Loucy (cell line): Measurements from ENCODE around the gene TNFSF13.

Experiments used
- H2AFZ ChIP-seq: fragments of 200-600 bp; sonication (generic); 2 replicates; pipeline ENCODE4 v1.6.0; 2016; ENCODE audit warnings: antibody characterized with exemption, mild to moderate bottlenecking, low read length, moderate library complexity
- H3F3A ChIP-seq: fragments of 200-600 bp; 2 replicates; pipeline ENCODE4 v1.6.0; 2016; ENCODE audit warnings: antibody characterized with exemption, low read depth, mild to moderate bottlenecking
- H3K27me3 ChIP-seq: fragments of 200-600 bp; sonication (generic); 2 replicates; pipeline ENCODE4 v1.6.1; 2014; ENCODE audit warnings: low read length, mild to moderate bottlenecking; ENCODE audit not compliant: insufficient read depth, poor library complexity, severe bottlenecking
- H3K36me3 ChIP-seq: fragments of 200-600 bp; sonication (generic); 2 replicates; pipeline ENCODE4 v1.6.1; 2016; ENCODE audit warnings: low read length; ENCODE audit not compliant: insufficient read depth
- H3K4me1 ChIP-seq: fragments of 200-600 bp; sonication (generic); 2 replicates; pipeline ENCODE4 v1.5.1; 2014; ENCODE audit warnings: low read length, mild to moderate bottlenecking; ENCODE audit not compliant: insufficient read depth, poor library complexity, severe bottlenecking
- H3K4me2 ChIP-seq: fragments of 200-600 bp; sonication (generic); 2 replicates; pipeline ENCODE4 v1.6.0; 2014; ENCODE audit warnings: antibody characterized with exemption, low read length, low read depth, mild to moderate bottlenecking; ENCODE audit not compliant: poor library complexity, severe bottlenecking
- H3K4me3 ChIP-seq: fragments of 200-600 bp; sonication (generic); 2 replicates; pipeline ENCODE4 v1.5.1; 2014; ENCODE audit warnings: low read length, mild to moderate bottlenecking, mixed read lengths; ENCODE audit not compliant: poor library complexity, severe bottlenecking
- H3K79me2 ChIP-seq: fragments of 200-600 bp; sonication (generic); 2 replicates; pipeline ENCODE4 v1.6.1; 2014; ENCODE audit warnings: low read length; ENCODE audit not compliant: insufficient read depth
- H3K9ac ChIP-seq: fragments of 200-600 bp; sonication (generic); 2 replicates; pipeline ENCODE4 v1.6.0; 2014; ENCODE audit warnings: mild to moderate bottlenecking, low read depth, low read length, moderate library complexity; ENCODE audit not compliant: poor library complexity, severe bottlenecking
- H3K9me2 ChIP-seq: fragments of 200-600 bp; sonication (generic); replicated peaks from 2 replicates; pipeline ENCODE4 v1.6.1; 2016; ENCODE audit warnings: low read depth, low read length, mixed read lengths
- H3K9me3 ChIP-seq: fragments of 200-600 bp; sonication (generic); 2 replicates; pipeline ENCODE4 v1.6.1; 2014; ENCODE audit warnings: mild to moderate bottlenecking, antibody characterized with exemption, low read length, low read depth; ENCODE audit not compliant: insufficient read depth
- H4K20me1 ChIP-seq: fragments of 200-600 bp; sonication (generic); 2 replicates; pipeline ENCODE4 v1.6.0; 2014; ENCODE audit warnings: antibody characterized with exemption, low read length, mild to moderate bottlenecking; ENCODE audit not compliant: insufficient read depth, poor library complexity, severe bottlenecking
- EZH2phosphoT487 ChIP-seq: fragments of 200-600 bp; IDR thresholded peaks from 2 replicates; pipeline ENCODE4 v1.6.1; 2018; ENCODE audit warnings: antibody characterized with exemption, mild to moderate bottlenecking, moderate library complexity, borderline replicate concordance
- TF ChIP-seq, protein P1 (sequence below): fragments of 200-600 bp; sonication (generic); conservative IDR thresholded peaks from 2 replicates; pipeline ENCODE4 v1.5.1; 2014; ENCODE audit warnings: mild to moderate bottlenecking, antibody characterized with exemption, low read length

Gene TNFSF13

GRCh38 chr17:7588553-7589203 lies 30.1 kb downstream of the TNFSF13 start:
- no peak for TF ChIP-seq EZH2phosphoT487
- TF ChIP-seq, protein P1, sequence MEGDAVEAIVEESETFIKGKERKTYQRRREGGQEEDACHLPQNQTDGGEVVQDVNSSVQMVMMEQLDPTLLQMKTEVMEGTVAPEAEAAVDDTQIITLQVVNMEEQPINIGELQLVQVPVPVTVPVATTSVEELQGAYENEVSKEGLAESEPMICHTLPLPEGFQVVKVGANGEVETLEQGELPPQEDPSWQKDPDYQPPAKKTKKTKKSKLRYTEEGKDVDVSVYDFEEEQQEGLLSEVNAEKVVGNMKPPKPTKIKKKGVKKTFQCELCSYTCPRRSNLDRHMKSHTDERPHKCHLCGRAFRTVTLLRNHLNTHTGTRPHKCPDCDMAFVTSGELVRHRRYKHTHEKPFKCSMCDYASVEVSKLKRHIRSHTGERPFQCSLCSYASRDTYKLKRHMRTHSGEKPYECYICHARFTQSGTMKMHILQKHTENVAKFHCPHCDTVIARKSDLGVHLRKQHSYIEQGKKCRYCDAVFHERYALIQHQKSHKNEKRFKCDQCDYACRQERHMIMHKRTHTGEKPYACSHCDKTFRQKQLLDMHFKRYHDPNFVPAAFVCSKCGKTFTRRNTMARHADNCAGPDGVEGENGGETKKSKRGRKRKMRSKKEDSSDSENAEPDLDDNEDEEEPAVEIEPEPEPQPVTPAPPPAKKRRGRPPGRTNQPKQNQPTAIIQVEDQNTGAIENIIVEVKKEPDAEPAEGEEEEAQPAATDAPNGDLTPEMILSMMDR, result no peak
- no peaks in the 10 kb centered on the region for H3K27me3 ChIP-seq
- no peak overlapping the region for H3K4me3 ChIP-seq
- no peaks in the 10 kb centered on the region for H4K20me1 ChIP-seq
- H3K79me2 ChIP-seq, result peaks cover 24% of the 10 kb centered on the region
- H3K36me3 ChIP-seq, result peaks cover 31% of the 10 kb centered on the region; the same call in 1 of the 2 replicates
- H3K4me2 ChIP-seq, result no peak overlapping the region
- H3K9me2 ChIP-seq, result no peaks in the 10 kb centered on the region
- H3K9ac ChIP-seq, result no peak overlapping the region
- H2AFZ ChIP-seq, result no peak overlapping the region
- H3K4me1 ChIP-seq, result peaks cover 9% of the 10 kb centered on the region
- H3F3A ChIP-seq, result no peaks in the 10 kb centered on the region
- H3K9me3 ChIP-seq, result no peaks in the 10 kb centered on the region

DNA sequence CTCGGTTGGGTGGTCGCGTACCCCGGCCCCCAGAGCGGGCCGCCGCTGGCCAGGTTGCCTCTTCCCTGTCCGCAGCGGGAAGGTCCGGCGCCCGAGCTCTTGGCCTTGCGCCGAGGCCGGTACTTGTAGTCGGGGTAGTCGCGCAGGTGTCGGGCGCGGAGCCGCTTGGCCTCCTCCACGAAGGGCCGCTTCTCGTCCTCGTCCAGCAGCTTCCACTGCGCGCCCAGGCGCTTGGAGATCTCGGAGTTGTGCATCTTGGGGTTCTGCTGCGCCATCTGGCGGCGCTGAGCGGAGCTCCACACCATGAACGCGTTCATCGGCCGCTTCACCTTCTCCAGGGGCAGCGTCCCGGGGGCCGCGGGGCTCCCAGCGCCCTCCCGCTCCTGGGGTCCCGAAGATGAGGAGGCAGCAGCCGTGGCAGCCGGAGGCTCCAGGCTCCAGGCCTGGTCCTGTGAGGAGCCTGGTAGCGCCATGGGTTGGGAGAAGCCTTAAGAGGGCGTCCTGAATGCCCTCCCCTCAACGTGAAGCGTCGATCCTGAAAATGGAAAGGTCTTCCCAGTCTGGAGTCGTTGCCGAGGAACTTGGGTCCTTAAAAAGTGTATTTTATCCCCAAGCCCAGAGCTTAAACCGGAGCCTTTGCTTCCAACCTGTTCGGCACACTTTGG lies 30.8 kb downstream of the TNFSF13 start:
- H3K36me3 ChIP-seq, result peaks cover 38% of the 10 kb centered on the region; the same call in 1 of the 2 replicates
- no peak overlapping the region for H3K4me3 ChIP-seq
- H3K9me3 ChIP-seq, result no peaks in the 10 kb centered on the region
- H3K4me2 ChIP-seq, result no peak overlapping the region
- peaks cover 20% of the 10 kb centered on the region for H3K79me2 ChIP-seq
- H3K9ac ChIP-seq, result no peak overlapping the region
- H4K20me1 ChIP-seq, result no peaks in the 10 kb centered on the region
- no peak for TF ChIP-seq EZH2phosphoT487
- no peak overlapping the region for H2AFZ ChIP-seq
- no peaks in the 10 kb centered on the region for H3F3A ChIP-seq
- peaks cover 6% of the 10 kb centered on the region for H3K4me1 ChIP-seq
- H3K27me3 ChIP-seq, result no peaks in the 10 kb centered on the region
- H3K9me2 ChIP-seq, result no peaks in the 10 kb centered on the region

GRCh38 chr17:7589891-7590691 lies 31.5 kb downstream of the TNFSF13 start, which contains the start of gene SOX15:
TSS of gene SOX15 (minus strand) at chr17:7590094. CDS start at chr17:7589676, 418 bp downstream.
- no peaks in the 10 kb centered on the region for H4K20me1 ChIP-seq
- no peak within 1 kb of the TSS for H3K9ac ChIP-seq
- H3K4me1 ChIP-seq, result no peaks in the 10 kb centered on the region
- no peaks in the 10 kb centered on the region for H3K9me2 ChIP-seq
- H3F3A ChIP-seq, result no peaks in the 10 kb centered on the region
- H3K4me2 ChIP-seq, result no peak within 1 kb of the TSS
- TF ChIP-seq, protein P1, result no peak
- TF ChIP-seq EZH2phosphoT487, result no peak
- H3K4me3 ChIP-seq, result no peak within 1 kb of the TSS
- H3K36me3 ChIP-seq, result peaks cover 43% of the 10 kb centered on the region; the same call in 1 of the 2 replicates
- H2AFZ ChIP-seq, result no peak within 1 kb of the TSS
- H3K79me2 ChIP-seq, result peaks cover 13% of the 10 kb centered on the region; the same call in 1 of the 2 replicates
- H3K9me3 ChIP-seq, result no peaks in the 10 kb centered on the region
- no peaks in the 10 kb centered on the region for H3K27me3 ChIP-seq
